ENCODE results near the gene HSD17B12.
A peak's percentile ranks its signal among the peaks of the same experiment; 100 is the strongest.

Gene HSD17B12

GRCh38 chr11:43680521-43681400, at the start of gene HSD17B12:
HSD17B12 (plus strand) TSS chr11:43680738; CDS start chr11:43680828, 90 bp downstream.
- no peak for TF ChIP-seq CTCF (IDR thresholded peaks at IDR 0.05; ENCODE audit: low read depth, low read length, missing control alignments)
- H3K27me3 ChIP-seq (replicated peaks): no peaks in the 10 kb centered on the region
- in situ Hi-C loops (cut with HindIII; ENCODE audit: low pct_ligation_motif_present, low sequenced_read_pairs): no loop called here
- H3K4me3 ChIP-seq (ENCODE audit: low read depth, low read length): peak within 1 kb of the TSS; percentile 91
- H3K27ac ChIP-seq: peak within 1 kb of the TSS; percentile 82
- H3K36me3 ChIP-seq (replicated peaks): no peaks in the 10 kb centered on the region
- peak; percentile 100 for DNase-seq

- peaks cover 5% of the 10 kb centered on the region for H3K27me3 ChIP-seq (replicated peaks)
- no peak overlapping the region for H3K27ac ChIP-seq
Measured at GRCh38 chr11:43631732-43632131, 48.8 kb upstream of the HSD17B12 start.

GRCh38 chr11:43632181-43632580, 48.4 kb upstream of the HSD17B12 start:
- Histone ChIP-seq H3K4me3 (ENCODE audit: low read depth, low read length) (no peak overlapping the region), H3K27me3 (replicated peaks) (peaks cover 5% of the 10 kb centered on the region), H3K36me3 (replicated peaks) (no peaks in the 10 kb centered on the region), H3K27ac (no peak overlapping the region)
- no peak for DNase-seq
- in situ Hi-C loops (cut with HindIII; ENCODE audit: low pct_ligation_motif_present, low sequenced_read_pairs): no loop called here
- no peak for TF ChIP-seq CTCF (IDR thresholded peaks at IDR 0.05; ENCODE audit: low read depth, low read length, missing control alignments)

More at GRCh38 chr11:43631732-43632131, 48.8 kb upstream of the HSD17B12 start:
- H3K4me3 ChIP-seq (ENCODE audit: low read depth, low read length): no peak overlapping the region
- H3K36me3 ChIP-seq (replicated peaks): no peaks in the 10 kb centered on the region
- no peak for TF ChIP-seq CTCF (IDR thresholded peaks at IDR 0.05; ENCODE audit: low read depth, low read length, missing control alignments)
- in situ Hi-C loops (cut with HindIII; ENCODE audit: low pct_ligation_motif_present, low sequenced_read_pairs): no loop called here
- no peak for DNase-seq

- in situ Hi-C loops (cut with HindIII; ENCODE audit: low pct_ligation_motif_present, low sequenced_read_pairs): no loop called here
- no peak for TF ChIP-seq CTCF (IDR thresholded peaks at IDR 0.05; ENCODE audit: low read depth, low read length, missing control alignments)
- DNase-seq: no peak
- H3K36me3 ChIP-seq (replicated peaks): no peaks in the 10 kb centered on the region
- H3K27me3 ChIP-seq (replicated peaks): peaks cover 25% of the 10 kb centered on the region
- H3K4me3 ChIP-seq (ENCODE audit: low read depth, low read length): no peak overlapping the region
- H3K27ac ChIP-seq: no peak overlapping the region
Measured at GRCh38 chr11:43638717-43639116, 41.8 kb upstream of the HSD17B12 start.

GRCh38 chr11:43639224-43639623, 41.3 kb upstream of the HSD17B12 start:
- TF ChIP-seq CTCF (IDR thresholded peaks at IDR 0.05; ENCODE audit: low read depth, low read length, missing control alignments): no peak
- Histone ChIP-seq H3K36me3 (replicated peaks) (no peaks in the 10 kb centered on the region), H3K27ac (no peak overlapping the region), H3K27me3 (replicated peaks) (peaks cover 25% of the 10 kb centered on the region), H3K4me3 (ENCODE audit: low read depth, low read length) (no peak overlapping the region)
- no peak for DNase-seq
- in situ Hi-C loops (cut with HindIII; ENCODE audit: low pct_ligation_motif_present, low sequenced_read_pairs): no loop called here
